Tibial nerve (tissue), 4 donors: ENCODE data around the gene IPMK. TPM values are rescaled to one million over a fixed set of nuclear protein-coding genes. Genes with fewer than 3 reads are reported as not detected.
"Not testable (repeated sequence)": the region's sequence is repeated elsewhere in the genome, so short reads cannot be mapped to it uniquely, and the experiment has no call there.

Experiments
- DNase-seq, 2 donors: peaks; one replicate each; pipeline ENCODE4 v3.0.0-alpha.2; 2019; ENCODE audit warnings: low spot score in 2 of 2
- H3K27ac ChIP-seq, 4 donors: fragments of 200-600 bp; sonication (generic) in 3 of 4; one replicate each; pipeline ENCODE4 v1.5.1; 2017 to 2019; ENCODE audit warnings: mild to moderate bottlenecking in 1 of 4
- H3K27me3 ChIP-seq, 2 donors: fragments of 200-600 bp; sonication (generic) in 1 of 2; one replicate each; pipeline versions ENCODE4 v1.5.1 to v1.6.0; 2017 to 2019
- H3K36me3 ChIP-seq, 3 donors: fragments of 200-600 bp; sonication (generic); one replicate each; pipeline ENCODE4 v1.5.1; 2018 to 2019
- H3K4me1 ChIP-seq, 4 donors: fragments of 200-600 bp; sonication (generic) in 3 of 4; one replicate each; pipeline ENCODE4 v1.5.1; 2017 to 2019
- H3K4me3 ChIP-seq, 4 donors: fragments of 200-600 bp; sonication (generic) in 3 of 4; one replicate each; pipeline ENCODE4 v1.5.1; 2017 to 2019; ENCODE audit warnings: mild to moderate bottlenecking in 1 of 4, moderate library complexity in 1 of 4
- H3K9me3 ChIP-seq, 4 donors: fragments of 200-600 bp; sonication (generic) in 3 of 4; one replicate each; pipeline ENCODE4 v1.5.1; 2017 to 2019
- EP300 ChIP-seq, 2 donors: sonication (generic); formaldehyde crosslinking; IDR thresholded peaks; one replicate each; pipeline ENCODE4 v1.6.1; 2017; ENCODE audit warnings: antibody characterized with exemption in 2 of 2, mild to moderate bottlenecking in 1 of 2
- POLR2A ChIP-seq, 2 donors: fragments of 450-650 bp; IDR thresholded peaks; one replicate each; pipeline ENCODE4 v1.6.1; 2017; ENCODE audit warnings: antibody characterized with exemption in 2 of 2, mild to moderate bottlenecking in 2 of 2, moderate library complexity in 2 of 2
- WGBS, 2 donors: methylation state at CpG; one replicate each; pipeline ENCODE4 v1.1.5; 2018; 5-methylcytosine and 5-hydroxymethylcytosine counted together
- total RNA-seq, 4 donors: library from RNA; depleted of rRNA; stranded (reverse); fragments of >200 nt; gene quantifications; one replicate each; pipeline ENCODE4 v1.1.0, GENCODE V29; 2016
- TF ChIP-seq, protein P1 (sequence below), 5 experiments: fragments of 200-600 bp in 3 of 5; fragments of 450-650 bp in 2 of 5; sonication (generic) in 3 of 5; IDR thresholded peaks; one replicate each; pipeline ENCODE4 v1.5.1; 2016 to 2019; ENCODE audit warnings: antibody characterized with exemption in 5 of 5, mild to moderate bottlenecking in 3 of 5, moderate library complexity in 2 of 5

IPMK gene
- total RNA-seq, 4 donors from 2014 or later, result 4.5 to 6.5 (median 4.8) TPM

DNA sequence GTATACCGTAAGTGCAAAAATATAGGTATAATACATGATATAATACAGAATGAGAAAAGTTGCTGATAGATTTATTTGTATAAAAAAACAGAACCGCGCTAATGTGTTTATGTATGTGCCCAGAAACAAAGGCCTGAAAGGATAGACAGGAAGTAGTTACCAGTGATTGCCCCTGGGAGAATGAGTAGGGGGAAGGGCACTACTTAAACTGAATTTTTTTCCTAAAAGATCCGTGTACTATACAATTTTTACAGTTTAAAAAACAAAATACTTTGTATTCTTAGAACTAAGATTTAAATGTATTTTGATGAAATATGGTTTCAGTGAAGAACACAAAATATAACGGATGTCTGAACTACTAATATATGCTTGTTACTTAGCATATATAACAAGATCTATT, 2.9 kb downstream of the IPMK start:
- WGBS, 2 donors, result 57 to 60% methylated on average over 5 of the region's 5 CpGs
- Histone ChIP-seq H3K27ac (no peak overlapping the region), H3K9me3 (no peaks in the 10 kb centered on the region), H3K27me3 (no peaks in the 10 kb centered on the region), H3K36me3 (no peaks in the 10 kb centered on the region), H3K4me1 (peaks cover 0 to 32% (median 7%) of the 10 kb centered on the region in 4 donors), H3K4me3 (no peak overlapping the region)
- TF ChIP-seq, protein P1, sequence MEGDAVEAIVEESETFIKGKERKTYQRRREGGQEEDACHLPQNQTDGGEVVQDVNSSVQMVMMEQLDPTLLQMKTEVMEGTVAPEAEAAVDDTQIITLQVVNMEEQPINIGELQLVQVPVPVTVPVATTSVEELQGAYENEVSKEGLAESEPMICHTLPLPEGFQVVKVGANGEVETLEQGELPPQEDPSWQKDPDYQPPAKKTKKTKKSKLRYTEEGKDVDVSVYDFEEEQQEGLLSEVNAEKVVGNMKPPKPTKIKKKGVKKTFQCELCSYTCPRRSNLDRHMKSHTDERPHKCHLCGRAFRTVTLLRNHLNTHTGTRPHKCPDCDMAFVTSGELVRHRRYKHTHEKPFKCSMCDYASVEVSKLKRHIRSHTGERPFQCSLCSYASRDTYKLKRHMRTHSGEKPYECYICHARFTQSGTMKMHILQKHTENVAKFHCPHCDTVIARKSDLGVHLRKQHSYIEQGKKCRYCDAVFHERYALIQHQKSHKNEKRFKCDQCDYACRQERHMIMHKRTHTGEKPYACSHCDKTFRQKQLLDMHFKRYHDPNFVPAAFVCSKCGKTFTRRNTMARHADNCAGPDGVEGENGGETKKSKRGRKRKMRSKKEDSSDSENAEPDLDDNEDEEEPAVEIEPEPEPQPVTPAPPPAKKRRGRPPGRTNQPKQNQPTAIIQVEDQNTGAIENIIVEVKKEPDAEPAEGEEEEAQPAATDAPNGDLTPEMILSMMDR (IDR thresholded peaks at IDR 0.05), result no peak
- TF ChIP-seq EP300 (IDR thresholded peaks at IDR 0.05), result peak in 1 of 2 donors; percentile 12
- DNase-seq, result no peak

DNA sequence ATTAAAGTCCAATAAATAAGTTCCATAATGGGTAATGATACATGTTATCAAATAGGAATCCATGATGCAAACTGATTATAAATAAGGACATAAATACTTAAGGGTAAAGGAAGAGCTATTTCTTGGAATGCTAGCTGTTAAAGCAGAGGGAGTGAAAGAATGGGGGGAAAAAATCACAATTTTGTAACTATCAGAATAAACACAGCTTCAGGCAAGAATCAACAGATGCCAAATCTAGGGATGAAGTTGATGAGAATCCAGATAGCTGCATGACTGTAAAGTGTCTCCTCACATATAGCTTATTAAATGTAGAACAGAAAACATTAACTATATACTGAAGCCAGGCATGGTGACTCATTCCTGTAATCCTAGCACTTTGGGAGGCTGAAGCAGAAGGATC, 4.9 kb downstream of the IPMK start:
- H3K36me3 ChIP-seq, result no peaks in the 10 kb centered on the region
- no peak for DNase-seq
- no peak overlapping the region for H3K27ac ChIP-seq
- H3K9me3 ChIP-seq, result no peaks in the 10 kb centered on the region
- no peak overlapping the region for H3K4me3 ChIP-seq
- no peaks in the 10 kb centered on the region for H3K27me3 ChIP-seq
- TF ChIP-seq EP300 (IDR thresholded peaks at IDR 0.05) (no peak), POLR2A (IDR thresholded peaks at IDR 0.05) (no peak)
- TF ChIP-seq, protein P1 (IDR thresholded peaks at IDR 0.05), result no peak
- peaks cover 0 to 27% (median 6%) of the 10 kb centered on the region in 4 donors for H3K4me1 ChIP-seq

DNA sequence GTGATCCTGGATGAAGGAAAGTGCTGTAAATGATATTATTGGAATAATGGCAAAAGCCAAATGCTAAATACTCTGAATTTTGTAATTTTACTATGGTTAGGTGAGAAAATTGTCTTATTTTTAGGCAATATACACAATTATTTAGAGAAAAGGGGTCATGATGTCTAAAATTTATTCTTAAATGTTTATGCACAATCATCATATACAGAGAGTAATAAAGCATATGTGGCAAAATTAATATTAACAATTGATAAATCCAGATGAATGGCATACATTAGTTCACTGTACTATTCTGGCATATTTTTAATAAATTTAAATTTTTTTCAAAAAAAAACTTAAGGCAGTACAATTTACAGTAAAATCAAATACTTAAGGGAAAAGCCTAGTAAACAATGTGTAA, 7.4 kb downstream of the IPMK start:
- H3K4me3 ChIP-seq, result no peak overlapping the region
- H3K27me3 ChIP-seq, result no peaks in the 10 kb centered on the region
- H3K4me1 ChIP-seq, result peaks cover 0 to 13% (median under 1%) of the 10 kb centered on the region in 4 donors
- TF ChIP-seq, protein P1 (IDR thresholded peaks at IDR 0.05), result no peak
- TF ChIP-seq POLR2A (IDR thresholded peaks at IDR 0.05), result no peak
- no peaks in the 10 kb centered on the region for H3K9me3 ChIP-seq
- H3K27ac ChIP-seq, result no peak overlapping the region
- no peak for DNase-seq
- H3K36me3 ChIP-seq, result no peaks in the 10 kb centered on the region

DNA sequence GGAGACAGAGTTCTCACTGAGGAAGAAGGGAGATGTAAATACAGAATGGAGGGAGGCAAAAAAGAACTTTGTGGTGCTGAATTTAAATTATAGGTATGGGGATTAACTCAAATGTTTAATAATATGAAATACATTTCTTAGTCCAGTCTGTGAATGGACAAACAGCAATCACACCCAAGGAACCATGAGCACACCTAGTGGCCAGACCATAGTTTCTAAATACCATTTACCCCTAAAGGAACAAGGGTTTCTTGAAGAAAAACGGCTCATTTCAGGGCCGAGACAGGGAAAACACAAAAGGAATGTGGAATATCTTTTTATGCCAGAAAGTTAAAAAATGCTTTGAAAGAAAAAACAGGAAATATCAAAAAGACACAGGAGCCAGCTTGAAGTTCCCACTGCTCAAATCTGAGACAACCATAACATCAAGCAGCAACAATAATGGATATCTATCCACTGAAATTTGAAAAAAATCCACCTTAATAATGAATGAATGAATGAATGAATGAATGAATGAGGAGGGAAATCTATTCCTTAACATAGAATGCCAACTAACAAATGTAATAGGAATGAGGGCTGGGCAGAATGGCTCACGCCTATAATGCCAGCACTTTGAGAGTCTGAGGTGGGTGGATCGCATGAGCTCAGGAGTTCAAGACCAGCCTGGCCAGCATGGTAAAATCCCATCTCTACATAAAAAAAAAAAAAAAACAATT, 8.6 kb downstream of the IPMK start:
- Histone ChIP-seq H3K36me3 (no peaks in the 10 kb centered on the region), H3K27ac (no peak overlapping the region), H3K27me3 (no peaks in the 10 kb centered on the region), H3K4me3 (no peak overlapping the region), H3K4me1 (peaks cover 0 to under 1% (median 0%) of the 10 kb centered on the region in 4 donors), H3K9me3 (no peaks in the 10 kb centered on the region)
- no peak for TF ChIP-seq EP300 (IDR thresholded peaks at IDR 0.05)
- DNase-seq, result no peak
- 80 to 86% methylated on average over 4 of the region's 4 CpGs for WGBS, 2 donors

DNA sequence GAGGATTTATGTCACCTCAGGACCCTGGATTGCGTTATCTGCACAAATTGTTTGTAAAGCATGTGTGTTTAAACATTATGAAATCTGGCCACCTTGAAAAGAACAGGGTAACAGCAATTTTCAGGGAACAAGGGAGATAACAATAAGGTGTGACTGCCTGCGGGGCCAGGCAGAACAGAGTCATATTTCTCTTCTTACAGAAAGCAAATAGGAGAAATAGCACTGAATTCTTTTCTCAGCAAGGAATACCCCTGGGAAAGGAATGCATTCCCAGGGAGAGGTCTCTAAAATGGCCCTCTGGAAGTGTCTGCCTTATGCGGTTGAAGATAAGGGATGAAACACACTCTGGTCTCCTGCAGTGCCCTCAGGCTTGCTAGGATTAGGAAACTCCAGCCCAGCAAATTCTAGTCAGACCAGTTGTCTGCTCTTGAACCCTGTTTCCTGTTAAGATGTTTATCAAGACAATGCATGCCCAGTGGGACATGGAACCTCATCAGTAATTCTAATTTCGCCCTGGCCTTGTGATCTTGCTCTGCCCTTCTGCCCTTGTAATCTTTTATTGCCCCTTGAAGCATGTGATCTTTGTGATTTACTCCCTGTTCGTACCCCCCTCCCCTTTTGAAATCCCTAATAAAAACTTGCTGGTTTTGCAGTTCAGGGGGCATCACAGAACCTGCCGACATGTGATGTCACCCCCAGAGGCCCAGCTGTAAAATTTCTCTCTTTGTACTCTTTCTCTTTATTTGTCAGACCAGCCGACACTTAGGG, 11.5 kb downstream of the IPMK start:
- H3K36me3 ChIP-seq, DNase-seq, H3K4me3 ChIP-seq, H3K9me3 ChIP-seq, H3K27me3 ChIP-seq, H3K27ac ChIP-seq, H3K4me1 ChIP-seq: not testable (repeated sequence)
- 86 to 87% methylated on average over 7 of the region's 7 CpGs for WGBS, 2 donors

DNA sequence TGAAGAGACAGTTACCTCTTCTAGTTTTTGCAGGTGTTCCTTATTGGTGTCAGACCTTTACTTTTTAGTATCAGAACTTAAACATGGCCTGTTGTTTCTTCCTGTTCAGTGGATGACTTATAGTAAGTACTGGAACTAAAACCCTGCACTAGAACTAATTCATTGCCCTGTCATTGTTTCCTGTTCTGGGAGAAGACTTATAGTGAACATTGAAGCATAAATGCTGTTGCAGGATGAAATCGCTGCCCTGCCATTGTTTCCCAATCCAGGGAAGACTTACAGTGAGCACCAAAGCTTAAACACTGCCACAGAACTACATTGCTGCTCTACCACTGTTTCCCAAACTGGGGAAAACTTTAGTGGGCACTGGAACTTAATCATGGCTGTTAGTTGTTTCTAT, 13.1 kb downstream of the IPMK start:
- DNase-seq, result no peak
- no peaks in the 10 kb centered on the region for H3K4me1 ChIP-seq
- H3K4me3 ChIP-seq, result no peak overlapping the region
- H3K27me3 ChIP-seq, result no peaks in the 10 kb centered on the region
- H3K9me3 ChIP-seq, result no peaks in the 10 kb centered on the region
- 0 to 100% methylated on average over 1 of the region's 1 CpG for WGBS, 2 donors
- H3K36me3 ChIP-seq, result no peaks in the 10 kb centered on the region
- no peak overlapping the region for H3K27ac ChIP-seq
- no peak for TF ChIP-seq EP300 (IDR thresholded peaks at IDR 0.05)
- TF ChIP-seq POLR2A (IDR thresholded peaks at IDR 0.05), result no peak
- TF ChIP-seq, protein P1 (IDR thresholded peaks at IDR 0.05), result no peak
